IMR-90 (cell line): ENCODE measurements around the gene LYZL1. TPM values are rescaled to one million over a fixed set of nuclear protein-coding genes. Genes with fewer than 3 reads are reported as not detected.

Experiments
- ATAC-seq: fragments of 200-7000 bp; cut with Tn5 transposase; 2 replicates; pipeline ENCODE4 v1.9.1; 2020; ENCODE audit warnings: low read depth, mild to moderate bottlenecking, moderate library complexity
- BruUV-seq: library from RNA; stranded (reverse); fragments of 400-500 nt; replicated peaks from 2 replicates; lab custom pipeline; 2021; lab: Mats Ljungman, UMichigan
- CTCF ChIA-PET: fragments of 300-600 bp; formaldehyde crosslinking; extraction: SDS; loops from one replicate; lab custom pipeline; 2021; ENCODE audit warnings: antibody characterized with exemption; lab: Yijun Ruan, JAX
- POLR2A ChIA-PET: fragments of 300-600 bp; sonication (Branson Sonifier 250); formaldehyde crosslinking; loops from one replicate; lab custom pipeline; 2022; ENCODE audit warnings: antibody characterized with exemption; ENCODE audit not compliant: unreplicated experiment; lab: Charles Lee
- DNase-seq: peaks from one replicate; pipeline ENCODE4 v3.0.0; 2013
- H2AFZ ChIP-seq: replicated peaks from 2 replicates; pipeline ENCODE3; 2013; ENCODE audit warnings: low read length, mild to moderate bottlenecking; ENCODE audit not compliant: poor library complexity
- H2AK5ac ChIP-seq: 2 replicates; pipeline ENCODE4 v1.6.1; 2013; ENCODE audit warnings: low read depth, low read length, inconsistent platforms
- H2AK9ac ChIP-seq: replicated peaks from 2 replicates; pipeline ENCODE3; 2013; ENCODE audit warnings: mild to moderate bottlenecking, low read depth, low read length, moderate library complexity; ENCODE audit not compliant: poor library complexity
- H2BK120ac ChIP-seq: 2 replicates; pipeline ENCODE4 v1.6.1; 2013; ENCODE audit warnings: low read depth, low read length, inconsistent platforms
- H2BK15ac ChIP-seq: 3 replicates; pipeline ENCODE4 v1.6.1; 2013; ENCODE audit warnings: low read depth, low read length, inconsistent platforms
- H2BK20ac ChIP-seq: 2 replicates; pipeline ENCODE4 v1.6.1; 2013; ENCODE audit warnings: low read depth, mild to moderate bottlenecking, inconsistent platforms, low read length, moderate library complexity
- H2BK5ac ChIP-seq: 2 replicates; pipeline ENCODE4 v1.6.1; 2013; ENCODE audit warnings: mild to moderate bottlenecking, low read depth, low read length, inconsistent platforms; ENCODE audit not compliant: poor library complexity, severe bottlenecking
- H3K14ac ChIP-seq: replicated peaks from 2 replicates; pipeline ENCODE4 v1.6.1; 2013; ENCODE audit warnings: low read depth, low read length, inconsistent platforms
- H3K18ac ChIP-seq: 2 replicates; pipeline ENCODE4 v1.6.1; 2013; ENCODE audit warnings: low read depth, low read length, control low read depth
- H3K23ac ChIP-seq: 2 replicates; pipeline ENCODE4 v1.6.1; 2013; ENCODE audit warnings: low read depth, low read length, inconsistent platforms
- H3K27ac ChIP-seq: 2 replicates; pipeline ENCODE4 v1.5.1; 2013; ENCODE audit warnings: mild to moderate bottlenecking, control low read depth, low read length; ENCODE audit not compliant: insufficient read depth
- H3K27me3 ChIP-seq: 2 replicates; pipeline ENCODE4 v1.6.1; 2013; ENCODE audit warnings: low read length; ENCODE audit not compliant: control insufficient read depth, insufficient read depth
- H3K36me3 ChIP-seq: 2 replicates; pipeline ENCODE4 v1.6.1; 2013; ENCODE audit warnings: low read length, mixed read lengths; ENCODE audit not compliant: control insufficient read depth, insufficient read depth
- H3K4ac ChIP-seq: 2 replicates; pipeline ENCODE4 v1.6.1; 2013; ENCODE audit warnings: low read depth, low read length, inconsistent platforms
- H3K4me1 ChIP-seq: 2 replicates; pipeline ENCODE4 v1.6.1; 2013; ENCODE audit warnings: low read length, mixed read lengths; ENCODE audit not compliant: control insufficient read depth, insufficient read depth
- H3K4me2 ChIP-seq: 2 replicates; pipeline ENCODE4 v1.6.1; 2013; ENCODE audit warnings: low read depth, mild to moderate bottlenecking, control low read depth, low read length, moderate library complexity
- H3K4me3 ChIP-seq: 2 replicates; pipeline ENCODE4 v1.5.1; 2013; ENCODE audit warnings: low read depth, mild to moderate bottlenecking, control low read depth, low read length, moderate library complexity; ENCODE audit not compliant: insufficient read depth
- H3K56ac ChIP-seq: 2 replicates; pipeline ENCODE4 v1.6.1; 2013; ENCODE audit warnings: low read length, inconsistent platforms; ENCODE audit not compliant: insufficient read depth; ENCODE audit errors: extremely low read depth
- H3K79me1 ChIP-seq, 2 experiments: 2 replicates each; pipeline ENCODE4 v1.6.1; 2013; ENCODE audit warnings: low read length in 2 of 2, inconsistent platforms in 1 of 2, low read depth in 1 of 2
- H3K9ac ChIP-seq: 2 replicates; pipeline ENCODE4 v1.6.1; 2013; ENCODE audit warnings: low read depth, low read length, control low read depth
- H3K9me1 ChIP-seq: 2 replicates; pipeline ENCODE4 v1.6.1; 2013; ENCODE audit warnings: low read length, inconsistent platforms; ENCODE audit not compliant: insufficient read depth
- H3K9me3 ChIP-seq: 2 replicates; pipeline ENCODE4 v1.6.1; 2013; ENCODE audit warnings: low read length; ENCODE audit not compliant: control insufficient read depth, insufficient read depth
- H4K20me1 ChIP-seq: 2 replicates; pipeline ENCODE4 v1.6.1; 2013; ENCODE audit warnings: low read length, inconsistent platforms; ENCODE audit not compliant: insufficient read depth
- H4K5ac ChIP-seq: 2 replicates; pipeline ENCODE4 v1.6.1; 2013; ENCODE audit warnings: mild to moderate bottlenecking, low read depth, low read length, control low read depth
- H4K8ac ChIP-seq, 2 experiments: 2 replicates each; pipeline ENCODE4 v1.6.1; 2013; ENCODE audit warnings: low read depth in 2 of 2, low read length in 2 of 2, control low read depth in 1 of 2, inconsistent platforms in 1 of 2
- H4K91ac ChIP-seq: 2 replicates; pipeline ENCODE4 v1.6.1; 2013; ENCODE audit warnings: low read depth, low read length, inconsistent platforms; ENCODE audit not compliant: insufficient read depth
- BHLHE40 ChIP-seq: fragments of 150-350 bp; IDR thresholded peaks from 2 replicates; pipeline ENCODE4 v1.6.1; 2016; ENCODE audit warnings: mild to moderate bottlenecking, low read depth, low read length
- ELK1 ChIP-seq: fragments of 150-350 bp; IDR thresholded peaks from 2 replicates; pipeline ENCODE4 v1.6.1; 2016; ENCODE audit warnings: low read depth, mild to moderate bottlenecking, low read length, moderate library complexity, borderline replicate concordance
- NFE2L2 ChIP-seq: fragments of 150-350 bp; IDR thresholded peaks from 2 replicates; pipeline ENCODE4 v1.6.1; 2016; ENCODE audit warnings: low read depth, mild to moderate bottlenecking, low read length
- SMC3 ChIP-seq: fragments of 150-350 bp; IDR thresholded peaks from 2 replicates; pipeline ENCODE4 v1.6.1; 2016; ENCODE audit warnings: low read depth, mild to moderate bottlenecking, antibody characterized with exemption, low read length, moderate library complexity
- WGBS, 2 experiments: methylation state at CpG; one replicate each; pipeline versions ENCODE4 v1.1.5 to v1.1.7; 2013; ENCODE audit warnings: missing lambda C conversion rate in 2 of 2; ENCODE audit not compliant: insufficient read length in 1 of 2; ENCODE audit errors: extremely low coverage in 2 of 2; 5-methylcytosine and 5-hydroxymethylcytosine counted together
- dilution Hi-C: fragments of 300-500 bp; cut with HindIII; formaldehyde crosslinking; loops from one replicate; pipeline ENCODE4 v1.14.3; 2018; ENCODE audit warnings: low sequenced_read_pairs; ENCODE audit not compliant: unreplicated experiment
- in situ Hi-C: fragments of 300-500 bp; cut with MboI; formaldehyde crosslinking; loops from 3 replicates; pipeline ENCODE4 v1.14.3; 2019; ENCODE audit warnings: low sequenced_read_pairs, inconsistent platforms, mixed read lengths
- intact Hi-C: fragments of 100-400 bp; cut with micrococcal nuclease; formaldehyde crosslinking; loops from 2 replicates; pipeline ENCODE4 v1.10.0; 2022
- polyA plus RNA-seq, 3 experiments: library from polyadenylated mRNA; depleted of rRNA; stranded (reverse); fragments of >200 nt; gene quantifications; 2 replicates each; pipeline ENCODE4 v1.2.3, GENCODE V29; 2012; ENCODE audit warnings: low replicate concordance in 1 of 3
- total RNA-seq: library from RNA; depleted of rRNA; stranded (reverse); fragments of >200 nt; gene quantifications from 2 replicates; pipeline ENCODE4 v1.2.3, GENCODE V29; 2012

Gene LYZL1
- total and polyA plus RNA-seq, 2 of the 4 experiments (the other 2 are of a cell fraction): not detected

GRCh38 chr10:29243066-29243465 lies 45.8 kb upstream of the LYZL1 start:
- no peak overlapping the region for H4K91ac ChIP-seq
- H2AK5ac ChIP-seq: no peak overlapping the region
- H3K23ac ChIP-seq: no peak overlapping the region
- ATAC-seq: no peak
- H3K9ac ChIP-seq: no peak overlapping the region
- no peak overlapping the region for H2BK120ac ChIP-seq
- H2BK5ac ChIP-seq: no peak overlapping the region
- no peak overlapping the region for H3K14ac ChIP-seq
- H2BK20ac ChIP-seq: no peak overlapping the region
- ChIA-PET POLR2A (no interaction called here), CTCF (interaction anchor here (0.8 kb wide), 1 partner anchor 20 kb away, joined by 3 read pairs; no protein-coding TSS in a partner anchor)
- TF ChIP-seq SMC3 (no peak), ELK1 (no peak), NFE2L2 (no peak), BHLHE40 (no peak)
- BruUV-seq: no TSS peak
- no peak overlapping the region for H3K27ac ChIP-seq
- no peaks in the 10 kb centered on the region for H3K9me1 ChIP-seq
- H3K9me3 ChIP-seq: no peaks in the 10 kb centered on the region
- H2AFZ ChIP-seq: no peak overlapping the region
- no peak overlapping the region for H4K8ac ChIP-seq
- no peak overlapping the region for H3K18ac ChIP-seq
- no peak overlapping the region for H3K56ac ChIP-seq
- dilution Hi-C loops (no loop called here), intact Hi-C loops (no loop called here), in situ Hi-C loops (no loop called here)
- H3K4ac ChIP-seq: no peak overlapping the region
- no peak for DNase-seq
- H3K4me2 ChIP-seq: no peak overlapping the region
- WGBS, 2 experiments: 29% methylated on average over 1 of the region's 5 CpGs; no CpG with 5 or more reads in 1 of the 2 experiments
- no peak overlapping the region for H4K5ac ChIP-seq
- no peaks in the 10 kb centered on the region for H3K4me1 ChIP-seq
- H3K4me3 ChIP-seq: no peak overlapping the region
- no peak overlapping the region for H2AK9ac ChIP-seq
- peaks cover 38% of the 10 kb centered on the region for H3K27me3 ChIP-seq
- no peaks in the 10 kb centered on the region for H3K36me3 ChIP-seq
- no peaks in the 10 kb centered on the region for H3K79me1 ChIP-seq
- H4K20me1 ChIP-seq: no peaks in the 10 kb centered on the region
- no peak overlapping the region for H2BK15ac ChIP-seq
